HCEC 1CT (cell line): ENCODE results near the gene EFCAB6.

Source experiments
- DNase-seq: peaks from one replicate; pipeline ENCODE4 v3.0.0-alpha.2; 2017

Gene EFCAB6

DNA sequence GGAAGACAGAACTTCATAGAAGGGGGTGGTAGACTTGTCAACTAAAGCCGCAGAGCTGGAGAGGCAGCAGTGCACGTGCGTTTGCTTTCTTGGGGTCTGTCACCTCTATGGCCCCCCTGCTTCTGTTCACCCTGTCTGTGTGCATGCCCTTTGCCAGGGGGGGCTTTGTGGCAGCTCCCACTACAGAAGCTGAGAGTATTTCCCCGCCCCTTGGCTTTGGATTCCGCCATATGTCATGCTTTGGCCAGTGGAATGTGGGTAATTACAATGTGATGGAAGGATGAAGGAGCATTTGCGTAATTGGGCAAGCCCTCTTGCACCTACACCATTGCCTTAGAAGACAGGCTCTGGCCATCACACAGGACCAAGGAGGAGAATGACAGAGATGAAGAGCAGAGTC lies 247.2 kb downstream of the EFCAB6 start:
- DNase-seq = no peak

DNA sequence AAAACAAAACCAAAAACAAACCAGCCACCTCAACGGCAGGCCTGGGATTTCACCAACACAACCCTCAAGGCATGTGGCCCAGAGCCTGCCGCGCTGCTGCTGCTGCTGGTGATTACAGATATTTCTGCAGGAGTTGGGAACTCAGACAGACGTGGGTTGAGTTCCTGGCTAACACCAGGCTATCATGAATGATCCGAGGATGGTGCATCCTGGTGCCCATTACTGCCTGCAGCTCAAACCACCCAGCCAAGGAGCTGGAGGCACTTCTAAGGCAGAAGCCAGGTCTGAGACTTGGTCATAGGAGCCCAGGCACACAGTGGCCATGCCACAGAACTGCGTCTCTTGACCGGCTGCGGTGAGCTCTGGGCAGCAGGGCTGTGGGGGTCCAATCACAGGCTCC lies 248.5 kb downstream of the EFCAB6 start:
- no peak for DNase-seq

DNA sequence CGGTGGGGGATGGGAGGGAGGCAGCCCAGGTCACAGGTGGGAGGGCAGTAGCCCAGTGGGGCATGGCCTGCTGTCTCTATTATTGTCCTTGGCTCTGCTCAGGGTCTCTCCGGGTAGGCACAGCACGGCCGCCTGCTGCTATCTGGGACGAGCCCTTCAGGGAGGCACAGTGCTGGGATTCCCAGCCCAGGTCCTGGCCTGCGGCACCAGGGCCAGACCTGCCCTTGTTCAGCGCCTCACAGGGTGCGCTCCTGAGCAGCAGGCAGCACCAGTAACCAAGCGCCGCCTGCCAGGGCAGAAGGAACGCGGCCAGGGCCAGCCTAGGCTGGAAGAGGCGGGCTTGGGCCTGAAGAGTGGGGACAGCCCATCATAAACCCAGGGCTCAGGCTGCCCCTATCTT lies 249.3 kb downstream of the EFCAB6 start:
- DNase-seq = no peak

DNA sequence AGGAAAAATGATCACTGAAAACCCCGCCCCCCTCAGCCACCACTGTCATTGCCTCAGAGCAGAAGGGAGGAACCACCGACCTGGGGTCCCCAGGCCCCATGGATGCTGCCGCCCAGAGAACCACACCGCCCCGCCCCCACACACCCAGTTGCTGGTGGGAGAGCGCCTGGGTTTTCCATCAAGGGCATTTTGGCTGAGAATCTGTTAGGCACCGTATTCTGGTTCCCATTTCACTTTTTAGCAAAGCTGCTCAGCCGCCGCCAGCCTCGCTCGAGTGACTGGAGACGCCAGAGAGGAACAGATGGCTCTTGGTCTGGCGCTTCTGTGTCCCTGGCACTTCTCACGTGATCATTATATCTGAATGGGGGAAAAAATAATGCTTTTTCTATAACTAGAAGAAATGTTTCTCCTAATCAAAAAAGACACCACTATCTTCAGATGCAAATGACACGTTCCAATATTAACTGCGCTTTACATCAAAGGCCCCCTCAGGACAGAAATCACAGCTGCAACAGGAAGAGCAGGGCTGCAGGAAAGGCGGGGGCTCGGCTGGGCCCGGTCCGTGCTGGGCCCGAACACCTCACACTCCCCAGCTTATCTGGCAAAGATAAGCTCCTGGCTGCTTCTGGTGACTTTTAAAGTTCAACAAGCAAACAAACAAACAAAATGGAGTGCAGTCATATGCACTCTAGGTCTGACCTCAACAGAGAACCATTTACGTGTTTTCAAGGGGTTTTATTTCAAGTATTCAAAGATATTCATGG lies 250.5 kb downstream of the EFCAB6 start:
- DNase-seq = no peak

DNA sequence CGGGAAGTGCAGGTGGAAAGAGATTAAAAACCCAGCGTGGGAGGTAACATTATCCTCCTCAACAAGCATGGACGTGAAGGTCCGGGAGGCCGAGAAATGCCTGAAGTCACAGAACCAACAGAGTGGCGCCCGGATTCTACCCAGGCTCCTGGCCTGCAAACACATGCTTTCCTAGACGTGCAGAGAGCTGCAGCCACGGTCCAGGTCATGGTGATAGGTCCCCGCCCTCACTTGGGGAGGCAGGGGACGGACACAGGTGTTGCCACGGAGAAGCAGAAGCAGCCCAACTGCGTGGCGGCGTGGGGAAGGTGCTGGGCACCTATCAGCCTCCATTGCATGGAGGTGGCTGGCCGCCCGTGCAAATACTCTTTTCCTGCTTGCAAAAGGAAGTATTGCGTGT lies 251.5 kb downstream of the EFCAB6 start:
- DNase-seq = no peak

DNA sequence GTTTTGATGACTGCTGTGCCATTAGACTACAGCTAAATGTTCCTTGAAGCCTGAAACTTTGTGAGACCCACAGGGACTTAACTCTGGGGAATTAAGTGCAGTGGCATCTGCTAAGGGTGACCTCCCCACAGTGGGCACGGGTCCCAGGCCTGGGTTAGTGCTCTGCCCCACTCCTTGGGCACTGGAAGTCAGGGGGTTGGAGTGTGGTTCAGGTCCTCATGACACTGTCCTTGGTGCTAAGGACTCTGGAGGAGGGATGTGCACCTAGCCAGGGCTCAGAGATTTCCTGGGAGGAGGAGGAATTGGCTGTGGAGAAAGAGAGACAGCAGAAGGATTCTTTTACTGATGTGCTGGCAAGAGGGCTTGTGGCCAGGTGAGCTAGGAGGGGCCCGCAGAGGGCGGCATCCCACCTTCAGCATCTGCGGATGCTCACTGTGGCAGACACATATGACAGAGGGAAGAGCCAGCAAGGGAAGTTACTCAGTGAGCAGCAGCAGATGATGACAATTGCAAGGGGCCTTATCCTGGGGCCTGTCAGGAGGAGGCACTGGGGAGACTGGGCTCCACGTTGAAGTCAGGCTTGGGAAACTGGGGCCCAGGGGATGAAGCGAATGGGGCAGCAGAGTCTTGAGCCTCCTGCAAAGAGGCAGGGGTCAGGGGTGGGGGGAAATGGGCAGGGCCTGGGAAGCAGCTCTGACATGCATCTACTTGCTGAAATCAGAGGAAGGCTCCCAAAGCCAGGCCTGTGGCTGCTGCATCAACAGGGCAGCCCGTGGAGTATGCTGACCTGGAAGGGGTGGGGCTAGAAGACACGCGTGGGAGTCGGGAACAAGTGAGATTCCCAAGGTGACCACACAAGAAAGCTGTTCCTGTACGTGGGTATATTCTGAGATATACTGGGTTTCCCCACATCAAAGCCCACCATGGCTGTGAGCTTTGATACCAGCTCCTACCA lies 256.3 kb downstream of the EFCAB6 start:
- DNase-seq = no peak

DNA sequence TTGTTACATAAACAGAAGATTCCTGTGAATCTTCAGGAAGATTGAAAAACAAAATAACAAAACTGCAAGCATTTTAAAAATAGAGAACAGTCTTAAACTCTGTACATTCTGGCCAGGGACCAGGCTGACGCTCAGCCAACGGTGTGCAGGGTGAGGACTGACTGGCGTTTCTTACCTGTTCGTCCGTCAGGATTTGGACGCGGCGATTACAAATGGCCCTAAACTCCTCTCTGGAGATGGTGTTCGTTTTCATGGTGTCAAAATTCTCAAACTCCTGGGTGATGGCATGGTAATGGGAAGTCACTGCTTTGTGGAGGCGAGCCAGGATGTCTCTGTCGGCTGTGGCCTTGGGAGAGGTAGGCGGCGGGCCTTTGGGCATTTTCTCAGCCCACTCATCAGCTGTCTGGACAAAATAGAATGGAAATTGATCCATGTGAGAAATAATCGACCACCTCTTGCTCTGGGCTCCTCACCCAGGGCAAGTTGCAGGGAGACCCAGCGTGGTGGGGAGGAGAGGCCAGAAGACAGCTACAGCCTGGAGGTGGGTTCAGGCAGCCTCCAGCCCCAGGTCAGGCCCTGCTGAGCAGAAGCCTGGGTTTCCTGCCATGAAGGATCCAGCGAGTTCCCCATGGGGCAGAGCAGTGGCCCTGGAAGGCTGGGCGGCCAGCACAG lies 257.3 kb downstream of the EFCAB6 start:
- no peak for DNase-seq

DNA sequence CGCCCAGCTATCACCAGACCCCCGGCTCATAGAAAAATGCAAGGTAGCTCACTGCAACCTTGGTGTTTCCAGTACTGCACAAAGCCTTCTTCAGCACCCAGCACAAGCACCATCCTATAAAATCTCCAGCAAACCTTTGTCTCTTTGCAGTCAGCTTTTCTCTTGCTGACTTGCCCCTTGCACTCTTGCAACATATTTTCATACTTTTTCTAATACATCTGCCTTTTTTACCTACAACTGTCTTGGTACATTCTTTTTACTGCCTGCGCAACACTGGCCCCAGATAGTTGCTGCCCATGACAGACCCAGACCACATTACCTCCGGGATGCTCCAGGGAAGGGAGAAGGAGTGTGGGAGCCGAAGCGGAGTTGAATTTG lies 257.9 kb downstream of the EFCAB6 start:
- DNase-seq = no peak

DNA sequence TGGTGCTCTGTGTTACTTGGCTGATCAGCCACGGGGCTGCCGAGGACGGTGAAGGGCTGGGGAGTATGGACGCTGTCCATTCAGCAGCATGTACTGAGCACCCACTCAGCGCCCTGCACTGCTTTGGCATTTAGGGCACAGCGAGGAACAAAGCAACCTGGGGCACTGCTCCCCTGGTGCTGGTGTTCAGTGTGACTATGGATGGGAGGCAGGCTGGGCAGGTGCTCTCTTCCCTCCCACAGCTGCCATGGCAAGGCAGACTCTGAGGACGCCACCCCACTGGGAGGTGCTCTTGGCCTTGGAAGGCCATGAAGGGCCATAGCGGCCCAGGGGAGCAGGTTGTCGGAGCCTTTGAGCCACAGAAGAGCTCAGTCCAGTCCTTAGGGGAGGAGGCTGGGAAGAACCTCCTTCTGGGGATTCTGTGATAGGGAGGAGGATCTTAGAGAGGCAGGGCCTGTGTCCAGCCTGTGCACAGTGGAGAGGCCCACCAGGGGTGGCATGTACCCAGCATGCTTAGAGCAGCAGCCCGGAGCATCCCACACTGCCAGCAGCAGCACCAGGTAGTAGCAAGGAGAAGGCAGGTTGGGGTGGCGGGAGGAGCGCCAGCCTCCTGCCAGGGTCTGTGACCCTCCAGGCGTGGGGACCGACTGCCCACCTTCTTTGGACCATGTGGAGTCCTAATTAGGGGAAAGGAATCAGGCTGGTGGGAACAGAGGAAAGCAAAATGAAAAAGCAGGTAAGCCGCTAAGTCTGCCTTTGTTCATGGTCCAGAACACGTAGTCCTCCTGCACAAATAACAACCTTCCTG lies 258.4 kb downstream of the EFCAB6 start:
- DNase-seq = no peak

DNA sequence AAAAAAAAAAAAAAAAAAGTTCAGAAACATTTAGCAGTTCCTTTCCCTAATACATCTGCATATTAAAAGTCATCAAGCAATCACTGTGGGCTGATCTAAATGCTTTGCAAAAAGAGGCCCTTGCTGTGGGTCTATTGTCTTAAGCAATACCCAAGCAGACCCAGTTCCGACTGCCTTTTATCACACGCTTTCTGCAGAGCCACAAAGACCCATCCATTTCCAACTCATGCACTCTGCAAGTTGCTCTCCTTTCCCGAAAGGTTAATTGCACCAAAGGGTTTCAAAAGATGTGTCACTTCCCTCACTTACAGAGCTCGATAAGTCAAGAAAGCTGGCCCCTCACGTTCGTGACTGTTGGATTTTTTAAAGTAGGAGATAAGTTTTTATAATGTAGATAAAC lies 261.4 kb downstream of the EFCAB6 start:
- DNase-seq = no peak

DNA sequence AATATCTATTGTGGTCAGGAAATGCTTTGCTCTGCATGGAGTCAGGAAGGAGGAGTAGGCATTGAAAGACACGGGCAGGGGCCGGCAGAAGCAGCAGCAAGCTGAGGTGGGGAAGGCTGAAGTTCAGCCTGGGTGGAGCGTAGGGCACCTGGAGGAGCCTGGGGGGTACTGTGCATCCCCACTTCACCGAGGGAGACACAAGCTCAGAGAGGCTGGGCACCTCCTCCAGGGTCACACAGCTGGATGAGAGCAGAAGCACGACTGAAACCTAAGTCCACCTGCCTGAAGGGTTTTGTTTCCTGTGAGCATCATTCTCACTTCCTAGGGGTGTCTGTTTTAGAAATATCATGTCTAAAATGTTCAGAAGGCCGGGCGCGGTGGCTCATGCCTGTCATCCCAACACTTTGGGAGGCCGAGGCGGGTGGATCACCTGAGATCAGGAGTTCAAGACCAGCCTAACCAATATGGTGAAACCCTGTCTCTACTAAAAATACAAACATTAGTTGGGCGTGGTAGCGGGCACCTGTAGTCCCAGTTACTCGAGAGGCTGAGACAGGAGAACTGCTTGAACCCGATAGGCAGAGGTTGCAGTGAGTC lies 262.0 kb downstream of the EFCAB6 start:
- DNase-seq = no peak

DNA sequence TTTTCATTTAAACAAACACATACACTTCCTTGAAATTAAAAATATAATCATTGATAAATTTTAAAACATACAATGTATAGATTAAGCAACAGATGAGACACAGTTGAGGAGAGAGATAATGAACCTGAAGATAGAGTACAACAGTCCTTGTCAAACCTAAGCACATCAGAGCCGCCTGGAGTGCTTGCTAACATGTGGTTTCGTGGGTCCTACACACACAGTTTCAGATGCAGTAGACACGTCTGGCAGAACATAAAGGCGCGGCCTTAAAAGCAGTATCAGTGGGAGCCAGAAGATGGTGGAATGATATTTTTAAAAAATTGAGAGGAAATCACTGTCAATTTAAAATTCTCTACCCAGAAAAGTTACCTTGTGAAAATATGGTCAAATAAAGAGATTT lies 265.9 kb downstream of the EFCAB6 start:
- DNase-seq = no peak

DNA sequence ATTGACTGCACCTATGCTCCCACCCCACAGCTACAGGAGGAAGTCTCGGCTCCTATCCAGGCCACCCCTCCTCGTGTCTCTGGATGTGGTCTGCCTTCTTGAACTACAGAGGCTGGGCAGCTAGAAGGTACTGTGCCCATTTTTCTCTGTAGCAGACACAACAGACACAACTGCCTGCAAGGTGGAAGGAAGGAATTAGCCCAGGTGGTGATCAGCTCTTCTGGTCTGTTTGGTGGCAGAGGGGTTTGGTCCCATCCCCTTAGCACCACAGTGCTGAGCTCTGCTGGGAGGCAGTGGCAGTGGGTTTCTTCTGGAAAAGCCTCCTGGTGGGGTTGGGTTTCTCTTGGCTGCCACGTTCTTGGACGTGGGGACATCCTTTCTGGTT lies 267.8 kb downstream of the EFCAB6 start:
- no peak for DNase-seq

DNA sequence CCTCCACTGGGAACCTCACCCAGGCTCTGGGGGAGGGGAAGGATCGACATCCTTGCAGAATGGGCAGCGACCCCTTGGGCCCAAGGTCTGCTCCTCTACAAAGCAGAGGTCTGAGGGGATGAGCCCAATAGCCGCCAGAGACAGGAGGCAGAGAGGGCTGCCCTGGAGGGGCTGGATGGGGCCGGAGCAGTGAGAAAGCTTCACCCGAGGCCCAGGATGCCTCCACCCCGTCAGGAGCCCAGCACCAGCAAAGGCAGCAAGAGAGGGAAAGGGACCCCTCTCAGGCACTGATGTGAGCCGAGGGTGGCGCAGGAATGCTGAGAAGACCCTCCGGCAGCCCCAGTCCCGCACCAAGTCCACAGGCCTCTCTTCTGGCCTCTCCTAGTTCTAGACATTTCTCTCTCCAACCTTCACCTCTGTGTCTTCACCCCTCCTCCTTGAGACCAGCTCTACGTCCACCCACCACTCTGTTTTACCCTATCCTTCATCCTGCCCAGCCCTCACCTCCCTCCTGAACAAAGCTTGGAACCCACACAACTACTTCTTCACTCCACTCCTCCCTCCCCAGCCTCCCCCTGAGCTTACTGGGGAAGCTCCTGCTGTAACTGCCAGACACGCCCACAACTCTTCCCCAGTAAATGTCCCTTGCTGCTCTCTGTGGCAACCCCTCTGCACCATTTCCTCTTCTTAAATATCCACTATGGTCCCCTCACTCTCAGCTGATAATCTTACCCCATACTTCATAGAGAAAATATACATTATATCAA lies 268.4 kb downstream of the EFCAB6 start:
- DNase-seq = no peak

DNA sequence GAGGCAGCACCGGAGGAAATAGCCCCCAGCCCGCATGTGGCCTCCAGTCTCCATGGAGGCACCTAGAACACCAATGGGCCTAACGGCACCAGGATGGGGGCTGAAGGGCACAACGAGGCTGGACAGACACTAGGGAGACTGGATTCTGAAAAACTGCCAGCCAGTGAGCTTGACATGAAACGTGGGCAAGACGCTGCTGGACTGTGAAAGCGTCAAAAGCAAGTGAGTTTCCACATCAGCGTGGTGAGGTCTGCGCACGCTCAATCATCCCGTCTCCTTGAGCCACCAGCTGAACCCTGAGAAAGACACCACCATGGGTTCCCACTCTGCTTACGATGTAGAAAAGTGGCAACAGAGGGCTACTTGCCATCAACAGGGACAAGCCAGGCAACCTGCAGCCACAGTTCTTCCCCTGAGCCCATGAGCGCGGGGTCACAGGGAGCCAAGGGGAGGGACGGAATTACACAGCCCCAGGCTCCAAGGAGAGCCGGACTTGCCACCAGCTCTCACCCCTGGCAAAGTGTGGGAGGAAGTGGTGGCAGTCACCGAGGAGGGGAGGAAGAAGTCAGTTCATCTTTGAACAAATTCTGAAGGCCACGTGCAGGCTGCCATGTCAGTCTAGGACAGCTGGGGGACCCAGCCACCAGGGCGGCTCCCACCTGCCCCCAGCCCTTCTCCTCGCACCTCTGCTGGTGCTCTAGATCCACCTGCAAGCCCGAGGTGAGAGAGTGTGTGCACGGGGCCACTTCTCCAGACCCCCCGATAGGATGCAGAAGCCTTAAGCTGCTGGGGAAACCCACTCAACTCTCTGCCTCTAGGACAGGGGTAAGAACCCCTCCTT lies 269.2 kb downstream of the EFCAB6 start:
- no peak for DNase-seq

DNA sequence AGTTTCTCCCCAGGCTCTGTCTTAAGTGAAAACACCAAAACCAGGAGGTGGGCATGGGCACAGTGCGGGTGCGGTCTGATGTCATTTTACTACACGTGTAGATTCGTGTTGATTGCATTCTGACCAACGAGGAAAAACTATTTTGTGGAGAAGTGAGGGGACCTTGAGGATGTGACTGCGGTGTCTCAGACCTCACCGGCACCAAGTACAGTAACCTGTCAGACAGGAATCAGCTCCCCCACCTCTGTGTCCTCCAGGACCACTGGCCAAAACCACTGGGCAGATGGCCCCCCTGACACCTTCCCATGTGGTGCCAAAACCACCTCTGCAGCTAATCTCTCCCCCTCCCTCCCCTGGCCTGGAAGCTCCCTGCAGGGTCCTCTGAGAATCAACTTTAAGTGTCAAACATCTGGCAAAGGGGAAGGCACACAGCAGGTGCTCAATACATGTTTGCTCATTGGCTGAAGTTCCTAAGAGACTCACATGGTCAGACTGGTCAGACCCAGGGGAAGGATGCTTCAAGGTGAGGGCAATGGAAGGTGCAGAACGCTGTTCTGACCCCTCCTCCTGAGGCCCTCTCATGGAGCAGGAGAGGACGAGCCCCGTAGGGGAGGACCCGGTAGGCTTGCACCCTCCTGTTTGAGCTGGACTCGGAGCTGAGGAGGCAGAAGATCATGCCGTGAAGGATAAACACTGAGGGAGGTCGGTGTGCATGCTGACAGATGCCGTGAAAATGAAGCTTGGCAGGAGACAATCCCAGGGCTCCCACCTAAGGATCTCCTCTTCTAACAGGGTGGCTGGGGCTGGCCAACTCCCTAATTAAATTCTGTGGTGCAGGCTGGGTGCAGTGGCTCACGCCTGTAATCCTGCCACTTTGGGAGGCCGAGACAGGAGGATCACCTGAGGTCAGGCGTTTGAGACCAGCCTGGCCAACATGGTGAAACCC lies 270.4 kb downstream of the EFCAB6 start:
- no peak for DNase-seq

DNA sequence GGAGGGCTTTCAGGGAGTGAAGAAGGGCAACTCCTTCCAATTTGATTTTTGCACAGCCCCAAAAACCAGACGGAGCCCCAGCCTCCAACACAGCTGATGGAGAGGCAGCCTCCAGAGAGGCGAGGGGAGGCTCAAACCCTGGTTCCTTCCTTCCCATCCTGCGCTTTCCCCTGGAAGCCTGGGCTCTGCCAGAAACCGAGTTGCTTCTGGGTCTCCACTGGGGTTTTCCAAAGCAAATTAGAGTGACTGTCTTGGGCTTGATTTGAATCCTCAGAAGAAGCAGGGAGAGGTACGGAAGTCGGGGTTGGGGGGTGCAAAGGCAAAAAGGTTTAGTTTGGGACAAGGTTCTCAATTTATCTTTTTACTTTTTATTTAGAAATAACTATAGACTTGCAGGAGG lies 271.1 kb downstream of the EFCAB6 start:
- DNase-seq = no peak

DNA sequence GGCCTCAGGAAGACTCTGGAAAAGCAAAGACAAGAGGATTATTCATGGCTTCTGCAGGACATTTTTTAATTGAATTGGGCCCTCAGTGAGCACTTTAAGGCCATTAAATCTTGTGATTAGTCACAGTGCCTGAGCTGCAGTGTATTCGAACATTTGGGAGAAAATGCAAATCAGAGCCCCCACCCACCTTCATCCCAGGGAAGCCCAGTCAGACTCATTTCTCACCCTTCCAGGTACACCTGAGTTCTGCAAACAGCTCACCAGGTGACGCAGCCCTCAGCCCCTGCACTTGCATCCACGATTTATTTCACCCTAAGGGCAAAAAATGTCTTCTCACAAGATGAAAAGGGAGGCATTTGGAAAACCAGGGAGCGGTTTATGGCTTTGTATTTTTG lies 271.6 kb downstream of the EFCAB6 start:
- no peak for DNase-seq
